ENCODE data around the gene C19orf85. TPM values are rescaled to one million over a fixed set of nuclear protein-coding genes. Genes with fewer than 3 reads are reported as not detected.

C19orf85 gene
- polyA plus RNA-seq, 1 experiment, result not detected

GRCh38 chr19:55419624-55420236 lies 44.8 kb downstream of the C19orf85 start:
- H3K27ac ChIP-seq (ENCODE audit: low read depth, low read length), result no peak overlapping the region
- H3K27me3 ChIP-seq (ENCODE audit: control insufficient read depth, insufficient read depth, low read length), result peaks cover 12% of the 10 kb centered on the region
- CTCF ChIA-PET, result interaction anchor here (1.1 to 3.6 kb wide), 6 partner anchors 17 to 331 kb away, joined by 4 to 62 read pairs (median 14); no protein-coding TSS in a partner anchor
- POLR2A ChIA-PET, result interaction anchor here (1.2 to 2.3 kb wide), 2 partner anchors 12 to 13 kb away, joined by 4 to 11 read pairs; partner anchors contain the start of gene UBE2S
- TF ChIP-seq CTCF (IDR thresholded peaks at IDR 0.05; ENCODE audit: low read depth, low read length), result no peak
- peaks cover 6% of the 10 kb centered on the region; the same call in 1 of the 2 replicates for H3K9me3 ChIP-seq (ENCODE audit: control insufficient read depth, insufficient read depth, low read length)
- H3K4me3 ChIP-seq (ENCODE audit: low read depth, low read length), result no peak overlapping the region
- DNase-seq (ENCODE audit: low read depth, low spot score), result no peak

GRCh38 chr19:55419103-55419502 lies 45.4 kb downstream of the C19orf85 start:
- CTCF ChIA-PET, result interaction anchor here (1.0 to 3.6 kb wide), 14 partner anchors 10 to 330 kb away, joined by 3 to 62 read pairs (median 8); partner anchors contain the start of gene PPP6R1
- Histone ChIP-seq H3K4me3 (ENCODE audit: low read depth, low read length) (no peak overlapping the region), H3K9me3 (ENCODE audit: control insufficient read depth, insufficient read depth, low read length) (peaks cover 6% of the 10 kb centered on the region; the same call in 1 of the 2 replicates), H3K27ac (ENCODE audit: low read depth, low read length) (no peak overlapping the region), H3K27me3 (ENCODE audit: control insufficient read depth, insufficient read depth, low read length) (peaks cover 7% of the 10 kb centered on the region)
- POLR2A ChIA-PET, result interaction anchor here (0.6 to 2.3 kb wide), 3 partner anchors 12 to 160 kb away, joined by 3 to 11 read pairs (median 3); partner anchors contain the start of genes PPP6R1 and UBE2S
- DNase-seq (ENCODE audit: low read depth, low spot score), result no peak
- no peak for TF ChIP-seq CTCF (IDR thresholded peaks at IDR 0.05; ENCODE audit: low read depth, low read length)

GRCh38 chr19:55418185-55418584 lies 46.4 kb downstream of the C19orf85 start:
- CTCF ChIA-PET, result interaction anchor here (0.5 to 3.6 kb wide), 17 partner anchors 9 to 940 kb away, joined by 3 to 62 read pairs (median 8); partner anchors contain the start of genes PPP6R1 and ZNF865
- peaks cover 6% of the 10 kb centered on the region; the same call in 1 of the 2 replicates for H3K9me3 ChIP-seq (ENCODE audit: control insufficient read depth, insufficient read depth, low read length)
- TF ChIP-seq CTCF (IDR thresholded peaks at IDR 0.05; ENCODE audit: low read depth, low read length), result peak; percentile 82
- peak; percentile 73 for DNase-seq (ENCODE audit: low read depth, low spot score)
- H3K27ac ChIP-seq (ENCODE audit: low read depth, low read length), result no peak overlapping the region
- POLR2A ChIA-PET, result interaction anchor here (1.8 to 2.3 kb wide), 2 partner anchors 11 to 86 kb away, joined by 3 to 11 read pairs; partner anchors contain the start of gene UBE2S
- H3K4me3 ChIP-seq (ENCODE audit: low read depth, low read length), result no peak overlapping the region
- peaks cover 5% of the 10 kb centered on the region for H3K27me3 ChIP-seq (ENCODE audit: control insufficient read depth, insufficient read depth, low read length)

Other genes starting within 250 kb of the C19orf85 start
- 0.87 and 1.2 TPM in 2 replicates for gene TMEM86B, start 236.0 kb downstream of the C19orf85 start, polyA plus RNA-seq (2011; rRNA removed)
- gene PPP6R1, start 205.7 kb downstream of the C19orf85 start, polyA plus RNA-seq (2011; rRNA removed), result 24.5 and 30.1 TPM in 2 replicates
- gene HSPBP1, start 184.6 kb downstream of the C19orf85 start, polyA plus RNA-seq (2011; rRNA removed), result 18.5 and 27.4 TPM in 2 replicates
- gene BRSK1, start 180.8 kb downstream of the C19orf85 start, polyA plus RNA-seq (2011; rRNA removed), result 9.5 and 11.2 TPM in 2 replicates
- not detected in 2 replicates for gene TMEM150B, start 139.4 kb downstream of the C19orf85 start, polyA plus RNA-seq (2011; rRNA removed)
- 2.6 and 3.7 TPM in 2 replicates for gene KMT5C, start 124.9 kb downstream of the C19orf85 start, polyA plus RNA-seq (2011; rRNA removed)
- 0.16 and 0.19 TPM in 2 replicates for gene COX6B2, start 110.0 kb downstream of the C19orf85 start, polyA plus RNA-seq (2011; rRNA removed)
- not detected in 2 replicates for gene GARIN5B, start 101.5 kb downstream of the C19orf85 start, polyA plus RNA-seq (2011; rRNA removed)
- 14.8 and 19.9 TPM in 2 replicates for gene IL11, start 94.3 kb downstream of the C19orf85 start, polyA plus RNA-seq (2011; rRNA removed)
- 0.32 and 0.50 TPM in 2 replicates for gene TMEM190, start 87.9 kb downstream of the C19orf85 start, polyA plus RNA-seq (2011; rRNA removed)
- gene TMEM238, start 80.5 kb downstream of the C19orf85 start, polyA plus RNA-seq (2011; rRNA removed), result not detected in 2 replicates
- gene RPL28, start 78.8 kb downstream of the C19orf85 start, polyA plus RNA-seq (2011; rRNA removed), result 325 and 535 TPM in 2 replicates
- gene UBE2S, start 57.0 kb downstream of the C19orf85 start, polyA plus RNA-seq (2011; rRNA removed), result 28.9 and 39.0 TPM in 2 replicates
- gene SHISA7, start 21.5 kb downstream of the C19orf85 start, polyA plus RNA-seq (2011; rRNA removed), result 0.01 TPM in 1 of 2 replicates, not detected in the other
- gene ISOC2, start 3.1 kb downstream of the C19orf85 start, polyA plus RNA-seq (2011; rRNA removed), result 45.1 and 72.2 TPM in 2 replicates
- 0.12 and 0.31 TPM in 2 replicates for gene ZNF628, start 11.9 kb upstream of the C19orf85 start, polyA plus RNA-seq (2011; rRNA removed)
- gene NAT14, start 20.4 kb upstream of the C19orf85 start, polyA plus RNA-seq (2011; rRNA removed), result 19.4 and 30.6 TPM in 2 replicates
- 2.1 and 3.1 TPM in 2 replicates for gene SSC5D, start 23.7 kb upstream of the C19orf85 start, polyA plus RNA-seq (2011; rRNA removed)
- 0.10 and 0.15 TPM in 2 replicates for gene SBK2, start 72.4 kb upstream of the C19orf85 start, polyA plus RNA-seq (2011; rRNA removed)
- not detected in 2 replicates for gene SBK3, start 80.8 kb upstream of the C19orf85 start, polyA plus RNA-seq (2011; rRNA removed)
- gene ZNF579, start 116.1 kb upstream of the C19orf85 start, polyA plus RNA-seq (2011; rRNA removed), result 4.2 and 5.1 TPM in 2 replicates
- gene FIZ1, start 134.8 kb upstream of the C19orf85 start, polyA plus RNA-seq (2011; rRNA removed), result 3.7 and 4.5 TPM in 2 replicates
- gene ZNF524, start 135.5 kb upstream of the C19orf85 start, polyA plus RNA-seq (2011; rRNA removed), result 2.6 and 3.5 TPM in 2 replicates
- 0.88 and 1.4 TPM in 2 replicates for gene ZNF865, start 140.9 kb upstream of the C19orf85 start, polyA plus RNA-seq (2011; rRNA removed)
- gene ZNF784, start 159.8 kb upstream of the C19orf85 start, polyA plus RNA-seq (2011; rRNA removed), result 1.9 and 2.8 TPM in 2 replicates
- gene ZNF580, start 176.3 kb upstream of the C19orf85 start, polyA plus RNA-seq (2011; rRNA removed), result 7.3 and 14.0 TPM in 2 replicates
- gene ZNF581, start 178.9 kb upstream of the C19orf85 start, polyA plus RNA-seq (2011; rRNA removed), result 19.1 and 22.9 TPM in 2 replicates
- gene CCDC106, start 183.5 kb upstream of the C19orf85 start, polyA plus RNA-seq (2011; rRNA removed), result 6.2 and 8.7 TPM in 2 replicates
- 90.7 and 130 TPM in 2 replicates for gene U2AF2, start 190.3 kb upstream of the C19orf85 start, polyA plus RNA-seq (2011; rRNA removed)
- gene EPN1, start 210.5 kb upstream of the C19orf85 start, polyA plus RNA-seq (2011; rRNA removed), result 32.1 and 44.1 TPM in 2 replicates